ENCODE results near the gene LDLRAD4. TPM values are rescaled to one million over a fixed set of nuclear protein-coding genes. Genes with fewer than 3 reads are reported as not detected.

The LDLRAD4 gene
- polyA plus RNA-seq, 3 donors, result 10.3 to 11.5 (median 10.9) TPM

- DNase-seq (ENCODE audit: extremely low read depth in 1 of 11, low read depth in 9 of 11, low spot score in 4 of 11), result no peak
Measured at GRCh38 chr18:13370995-13371625, 152.6 kb downstream of the LDLRAD4 start.

- no peak for DNase-seq (ENCODE audit: extremely low read depth in 1 of 11, low read depth in 9 of 11, low spot score in 4 of 11)
Measured at GRCh38 chr18:13371689-13372418, 153.3 kb downstream of the LDLRAD4 start.

GRCh38 chr18:13372531-13372951, 154.0 kb downstream of the LDLRAD4 start:
- DNase-seq (ENCODE audit: extremely low read depth in 1 of 11, low read depth in 9 of 11, low spot score in 4 of 11), result no peak

GRCh38 chr18:13374096-13374467, 155.5 kb downstream of the LDLRAD4 start:
- DNase-seq (ENCODE audit: extremely low read depth in 1 of 11, low read depth in 9 of 11, low spot score in 4 of 11), result no peak

GRCh38 chr18:13374468-13375301, 156.1 kb downstream of the LDLRAD4 start:
- DNase-seq (ENCODE audit: extremely low read depth in 1 of 11, low read depth in 9 of 11, low spot score in 4 of 11), result no peak

GRCh38 chr18:13375302-13376255, 157.0 kb downstream of the LDLRAD4 start:
- no peak for DNase-seq (ENCODE audit: extremely low read depth in 1 of 11, low read depth in 9 of 11, low spot score in 4 of 11)

- no peak for DNase-seq (ENCODE audit: extremely low read depth in 1 of 11, low read depth in 9 of 11, low spot score in 4 of 11)
Measured at GRCh38 chr18:13376298-13376840, 157.8 kb downstream of the LDLRAD4 start.

- DNase-seq (ENCODE audit: extremely low read depth in 1 of 11, low read depth in 9 of 11, low spot score in 4 of 11), result no peak
Measured at GRCh38 chr18:13376841-13377351, 158.3 kb downstream of the LDLRAD4 start.

- DNase-seq (ENCODE audit: extremely low read depth in 1 of 11, low read depth in 9 of 11, low spot score in 4 of 11), result no peak
Measured at GRCh38 chr18:13377496-13377895, 158.9 kb downstream of the LDLRAD4 start.

- DNase-seq (ENCODE audit: extremely low read depth in 1 of 11, low read depth in 9 of 11, low spot score in 4 of 11), result no peak
Measured at GRCh38 chr18:13378150-13378549, 159.6 kb downstream of the LDLRAD4 start.

- DNase-seq (ENCODE audit: extremely low read depth in 1 of 11, low read depth in 9 of 11, low spot score in 4 of 11), result no peak
Measured at GRCh38 chr18:13379062-13379865, 160.7 kb downstream of the LDLRAD4 start.

GRCh38 chr18:13379930-13380690, 161.6 kb downstream of the LDLRAD4 start:
- DNase-seq (ENCODE audit: extremely low read depth in 1 of 11, low read depth in 9 of 11, low spot score in 4 of 11), result no peak

- DNase-seq (ENCODE audit: extremely low read depth in 1 of 11, low read depth in 9 of 11, low spot score in 4 of 11), result no peak
Measured at GRCh38 chr18:13380691-13381070, 162.1 kb downstream of the LDLRAD4 start.

GRCh38 chr18:13381331-13381730, 162.8 kb downstream of the LDLRAD4 start:
- DNase-seq (ENCODE audit: extremely low read depth in 1 of 11, low read depth in 9 of 11, low spot score in 4 of 11), result no peak

GRCh38 chr18:13381944-13382365, 163.4 kb downstream of the LDLRAD4 start:
- DNase-seq (ENCODE audit: extremely low read depth in 1 of 11, low read depth in 9 of 11, low spot score in 4 of 11), result peak in 10 of 11 donors; percentile 45 to 80 (median 68)

- DNase-seq (ENCODE audit: extremely low read depth in 1 of 11, low read depth in 9 of 11, low spot score in 4 of 11), result peak in 10 of 11 donors; percentile 37 to 82 (median 66)
Measured at GRCh38 chr18:13382366-13382953, 163.9 kb downstream of the LDLRAD4 start.
